ENCODE measurements around the gene MBOAT7. TPM values are rescaled to one million over a fixed set of nuclear protein-coding genes. Genes with fewer than 3 reads are reported as not detected.
"Not testable (repeated sequence)": the region's sequence is repeated elsewhere in the genome, so short reads cannot be mapped to it uniquely, and the experiment has no call there.

The MBOAT7 gene
- total RNA-seq, 1 donor from 2014 or later, result 57.9 TPM

DNA sequence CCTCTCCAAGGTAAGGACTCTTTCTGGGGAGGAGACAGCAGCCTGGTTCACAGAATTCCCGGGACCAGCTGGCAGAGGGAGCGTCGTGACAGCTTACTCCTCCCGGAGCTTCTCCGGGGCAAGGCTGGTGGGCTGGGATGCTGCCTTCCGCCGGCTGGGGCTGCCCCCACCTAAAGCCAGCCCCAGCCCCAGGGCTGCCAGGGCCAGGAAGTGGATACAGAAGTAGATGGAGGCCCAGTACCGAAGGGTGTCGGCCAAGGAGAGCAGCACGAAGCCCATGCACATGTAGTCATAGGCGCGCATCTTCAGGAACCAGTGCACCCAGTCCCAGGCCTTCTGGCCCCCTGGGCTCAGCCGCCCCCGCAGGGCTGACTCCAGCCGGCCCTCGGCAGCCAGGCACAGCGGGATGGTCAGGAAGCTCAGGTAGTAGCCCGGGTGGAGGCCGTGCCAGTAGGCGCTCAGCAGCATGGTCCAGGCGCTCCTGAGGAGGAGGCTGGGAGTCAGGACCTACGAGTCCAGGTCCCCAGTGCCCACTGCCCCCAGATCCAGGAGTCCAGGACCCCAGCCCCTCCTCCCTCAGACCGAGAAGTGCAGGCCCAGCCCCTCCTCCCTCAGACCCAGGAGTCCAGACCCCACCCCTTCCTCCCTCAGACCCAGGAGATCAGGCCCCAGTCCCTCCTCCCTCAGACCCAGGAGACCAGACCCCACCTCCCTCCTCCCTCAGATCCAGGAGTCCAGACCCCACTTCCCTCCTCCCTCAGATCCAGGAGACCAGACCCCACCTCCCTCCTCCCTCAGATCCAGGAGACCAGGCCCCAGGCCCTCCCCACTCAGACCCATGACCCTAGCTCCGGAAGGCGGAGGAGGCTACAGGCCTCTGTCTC, 15.2 kb downstream of the MBOAT7 start:
- no peaks in the 10 kb centered on the region for H3K27me3 ChIP-seq
- intact Hi-C loops (cut with DNase I), result no loop called here
- no peak overlapping the region for H3K4me3 ChIP-seq
- TF ChIP-seq, protein P1, sequence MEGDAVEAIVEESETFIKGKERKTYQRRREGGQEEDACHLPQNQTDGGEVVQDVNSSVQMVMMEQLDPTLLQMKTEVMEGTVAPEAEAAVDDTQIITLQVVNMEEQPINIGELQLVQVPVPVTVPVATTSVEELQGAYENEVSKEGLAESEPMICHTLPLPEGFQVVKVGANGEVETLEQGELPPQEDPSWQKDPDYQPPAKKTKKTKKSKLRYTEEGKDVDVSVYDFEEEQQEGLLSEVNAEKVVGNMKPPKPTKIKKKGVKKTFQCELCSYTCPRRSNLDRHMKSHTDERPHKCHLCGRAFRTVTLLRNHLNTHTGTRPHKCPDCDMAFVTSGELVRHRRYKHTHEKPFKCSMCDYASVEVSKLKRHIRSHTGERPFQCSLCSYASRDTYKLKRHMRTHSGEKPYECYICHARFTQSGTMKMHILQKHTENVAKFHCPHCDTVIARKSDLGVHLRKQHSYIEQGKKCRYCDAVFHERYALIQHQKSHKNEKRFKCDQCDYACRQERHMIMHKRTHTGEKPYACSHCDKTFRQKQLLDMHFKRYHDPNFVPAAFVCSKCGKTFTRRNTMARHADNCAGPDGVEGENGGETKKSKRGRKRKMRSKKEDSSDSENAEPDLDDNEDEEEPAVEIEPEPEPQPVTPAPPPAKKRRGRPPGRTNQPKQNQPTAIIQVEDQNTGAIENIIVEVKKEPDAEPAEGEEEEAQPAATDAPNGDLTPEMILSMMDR (IDR thresholded peaks at IDR 0.05), result no peak
- H3K9me3 ChIP-seq, result no peaks in the 10 kb centered on the region
- H3K27ac ChIP-seq, result no peak overlapping the region
- no peaks in the 10 kb centered on the region for H3K4me1 ChIP-seq
- ATAC-seq (no peak), DNase-seq (no peak)
- H3K36me3 ChIP-seq, result no peaks in the 10 kb centered on the region

DNA sequence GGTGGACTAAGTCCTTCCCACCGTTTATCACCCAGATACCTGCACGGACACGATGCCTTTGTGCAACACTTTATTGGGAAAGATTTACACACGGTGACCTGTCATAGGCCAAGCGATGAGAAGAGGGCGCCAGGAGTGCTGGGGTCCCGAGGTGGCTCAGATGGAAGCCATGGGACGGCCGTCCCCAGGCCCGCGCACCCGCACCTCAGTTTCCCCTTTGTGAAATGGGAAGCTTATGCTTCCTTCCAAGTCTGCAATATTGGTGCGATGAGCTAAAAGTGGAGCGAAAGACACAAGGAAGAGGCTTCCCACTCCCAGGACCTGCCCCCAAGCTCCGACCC, 16.1 kb downstream of the MBOAT7 start:
- Histone ChIP-seq H3K9me3 (no peaks in the 10 kb centered on the region), H3K27ac (no peak overlapping the region), H3K27me3 (no peaks in the 10 kb centered on the region), H3K36me3 (no peaks in the 10 kb centered on the region), H3K4me1 (peaks cover 1% of the 10 kb centered on the region), H3K4me3 (no peak overlapping the region)
- no peak for ATAC-seq
- no peak for DNase-seq
- TF ChIP-seq, protein P1 (IDR thresholded peaks at IDR 0.05), result no peak
- intact Hi-C loops (cut with DNase I), result no loop called here

DNA sequence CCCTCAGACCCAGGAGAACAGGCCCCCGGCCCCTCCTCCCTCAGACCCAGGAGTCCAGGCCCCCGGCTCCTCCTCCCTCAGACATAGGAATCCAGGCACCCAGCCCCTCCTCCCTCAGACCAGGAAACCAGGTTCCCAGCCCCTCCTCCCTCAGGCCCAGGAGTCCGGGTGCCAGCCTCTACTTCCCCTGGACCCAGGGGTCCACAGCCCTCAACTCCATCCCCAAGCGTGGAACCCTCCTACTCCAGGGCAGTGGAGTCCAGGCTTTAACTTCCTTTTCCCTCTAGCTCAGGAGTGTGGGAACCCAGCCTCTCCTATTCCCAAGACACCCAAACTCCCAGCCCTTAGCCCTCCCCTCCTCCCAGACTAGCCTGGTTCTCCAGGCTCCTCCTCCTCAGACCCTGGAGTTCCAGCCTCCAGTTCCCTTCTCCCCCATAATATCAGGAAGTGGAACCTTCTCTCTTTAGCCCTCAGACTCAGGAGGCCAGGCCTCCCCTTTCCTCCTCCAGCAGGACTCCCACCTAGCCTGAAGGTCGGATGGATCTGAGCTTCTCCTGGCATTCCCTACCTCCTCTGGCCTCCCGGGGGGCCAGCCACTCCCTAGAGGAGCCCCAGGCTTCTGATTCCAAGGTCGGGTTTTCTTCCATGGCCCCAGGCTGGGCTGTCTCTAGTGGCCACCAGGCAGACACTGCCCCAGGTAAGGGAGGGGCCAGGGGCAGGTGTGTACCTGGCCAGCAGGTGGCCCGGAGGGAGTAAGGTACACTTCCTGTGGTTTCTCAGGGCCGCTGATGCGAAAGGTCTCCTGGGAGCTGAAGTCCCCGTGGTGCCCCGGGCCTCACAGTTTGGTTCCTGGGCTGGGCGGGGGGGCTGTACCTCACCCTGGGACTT, 16.7 kb downstream of the MBOAT7 start, which contains the start of gene TMC4:
TMC4 (minus strand) TSS at position 690 of the 888 bp plus-strand sequence; CDS start at position 647, 43 bp downstream.
- peak; percentile 94 for ATAC-seq
- intact Hi-C loops (cut with DNase I), result no loop called here
- H3K27ac ChIP-seq, result peak within 1 kb of the TSS; percentile 56

DNA sequence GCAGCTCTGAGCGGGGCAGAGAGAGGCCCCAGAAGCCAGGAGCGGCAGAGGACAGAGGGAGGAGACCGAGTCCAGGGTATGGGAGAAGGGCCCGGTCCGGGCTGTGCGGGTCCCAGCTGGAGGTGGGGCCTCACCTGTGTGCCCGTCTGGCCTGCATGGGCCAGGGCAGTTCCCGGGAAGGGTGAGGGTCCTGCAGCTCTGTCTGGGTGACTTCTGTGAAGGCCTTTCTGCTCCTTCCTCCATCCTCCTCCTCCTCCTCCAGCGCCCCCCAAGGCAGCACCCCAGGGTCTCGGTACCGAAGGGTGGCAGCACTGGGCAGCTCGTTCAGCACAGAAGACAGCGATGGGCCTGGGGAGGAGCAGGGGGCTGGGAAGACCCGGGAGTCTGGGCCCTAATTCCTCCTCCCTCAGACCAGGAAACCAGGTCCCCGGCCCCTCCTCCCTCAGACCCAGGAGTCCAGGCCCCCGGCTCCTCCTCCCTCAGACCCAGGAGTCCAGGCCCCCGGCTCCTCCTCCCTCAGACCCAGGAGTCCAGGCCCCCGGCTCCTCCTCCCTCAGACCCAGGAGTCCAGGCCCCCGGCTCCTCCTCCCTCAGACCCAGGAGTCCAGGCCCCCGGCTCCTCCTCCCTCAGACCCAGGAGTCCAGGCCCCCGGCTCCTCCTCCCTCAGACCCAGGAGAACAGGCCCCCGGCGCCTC, 17.5 kb downstream of the MBOAT7 start:
- intact Hi-C loops (cut with DNase I); H3K9me3 ChIP-seq; H3K4me1 ChIP-seq; ATAC-seq; H3K36me3 ChIP-seq; DNase-seq; H3K4me3 ChIP-seq; H3K27ac ChIP-seq; H3K27me3 ChIP-seq: not testable (repeated sequence)

More for the DNA sequence above, 16.7 kb downstream of the MBOAT7 start, which contains the start of gene TMC4:
- Histone ChIP-seq H3K36me3 (no peaks in the 10 kb centered on the region), H3K4me3 (peak within 1 kb of the TSS; percentile 49), H3K9me3 (no peaks in the 10 kb centered on the region), H3K27me3 (no peaks in the 10 kb centered on the region), H3K4me1 (peaks cover 4% of the 10 kb centered on the region)
- peak; percentile 88 for DNase-seq
- TF ChIP-seq, protein P1 (IDR thresholded peaks at IDR 0.05), result peak; percentile 25

DNA sequence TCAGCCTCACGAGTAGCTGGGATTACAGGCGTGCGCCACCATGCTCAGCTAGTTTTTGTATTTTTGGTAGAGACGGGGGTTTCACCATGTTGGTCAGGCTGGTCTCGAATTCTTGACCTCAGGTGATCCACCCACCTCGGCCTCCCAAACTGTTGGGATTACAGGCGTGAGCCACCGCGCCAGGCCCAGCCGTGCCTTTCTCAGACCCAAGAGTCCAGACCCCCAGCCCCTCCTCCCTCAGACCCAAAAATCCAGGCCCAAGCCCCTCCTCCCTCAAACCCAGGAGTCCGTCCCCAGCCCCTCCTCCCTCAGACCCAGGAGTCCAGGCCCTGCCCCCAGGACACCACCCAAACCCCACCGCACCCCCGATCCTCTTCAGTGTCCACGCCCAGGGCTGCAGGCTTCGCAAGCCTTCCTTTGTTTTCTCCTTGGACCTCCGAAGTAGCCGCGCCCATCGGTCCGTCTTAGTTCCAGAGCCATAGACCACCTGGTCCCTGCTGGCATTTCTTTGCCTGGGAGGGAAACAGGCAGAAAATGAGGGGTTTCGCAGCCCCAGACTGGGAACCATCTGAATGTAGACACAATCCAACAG, 20.1 kb downstream of the MBOAT7 start:
- Histone ChIP-seq H3K27me3 (no peaks in the 10 kb centered on the region), H3K27ac (no peak overlapping the region), H3K9me3 (no peaks in the 10 kb centered on the region), H3K4me1 (peaks cover 9% of the 10 kb centered on the region), H3K4me3 (no peak overlapping the region), H3K36me3 (no peaks in the 10 kb centered on the region)
- intact Hi-C loops (cut with DNase I), result loop anchor here (5.0 kb wide), 1 partner anchor 63 kb away; no protein-coding TSS in a partner anchor
- ATAC-seq (no peak), DNase-seq (no peak)
- TF ChIP-seq, protein P1 (IDR thresholded peaks at IDR 0.05), result no peak
